Esophagus muscularis mucosa (tissue), 4 donors: ENCODE measurements around the gene EDARADD.

Source experiments
- CTCF ChIP-seq, 3 experiments: fragments of 200-600 bp in 2 of 3; fragments of 450-650 bp in 1 of 3; sonication (generic) in 2 of 3; IDR thresholded peaks; one replicate each; pipeline ENCODE4 v1.5.1; 2017 to 2019; ENCODE audit warnings: antibody characterized with exemption in 3 of 3, mild to moderate bottlenecking in 2 of 3, moderate library complexity in 1 of 3
- EP300 ChIP-seq: sonication (generic); formaldehyde crosslinking; IDR thresholded peaks from one replicate; pipeline ENCODE4 v1.6.1; 2017; ENCODE audit warnings: antibody characterized with exemption
- POLR2A ChIP-seq: fragments of 450-650 bp; IDR thresholded peaks from one replicate; pipeline ENCODE4 v1.6.1; 2017; ENCODE audit warnings: antibody characterized with exemption, moderate library complexity, mild to moderate bottlenecking, low read depth
- POLR2AphosphoS5 ChIP-seq, 2 donors: sonication (generic); formaldehyde crosslinking; IDR thresholded peaks; one replicate each; pipeline ENCODE4 v1.6.1; 2017; ENCODE audit warnings: antibody characterized with exemption in 2 of 2

DNA sequence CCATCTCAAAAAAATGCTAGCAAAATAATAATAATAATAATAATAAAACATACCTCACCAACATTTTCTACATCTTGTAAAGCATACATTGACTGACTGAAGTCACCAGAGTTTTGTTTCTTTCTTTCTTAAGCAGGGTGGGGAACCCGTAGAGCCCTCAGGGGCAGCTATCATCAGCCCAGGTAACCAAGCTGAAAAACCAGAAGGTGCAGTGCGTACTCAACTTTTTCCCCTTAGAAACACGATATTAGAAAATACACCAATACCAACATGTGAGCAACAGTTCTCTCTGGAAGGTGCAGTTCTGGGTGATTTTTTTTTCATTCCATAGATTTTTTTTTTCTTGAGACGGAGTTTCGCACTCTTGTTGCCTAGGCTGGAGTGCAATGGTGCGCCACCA, 75.4 kb downstream of the EDARADD start:
- TF ChIP-seq CTCF (IDR thresholded peaks at IDR 0.05) (no peak), POLR2A (no peak), POLR2AphosphoS5 (IDR thresholded peaks at IDR 0.05) (no peak), EP300 (no peak)
